GM13977 (cell line): ENCODE results near the gene CPZ.

ENCODE experiments used
- DNase-seq: peaks from one replicate; pipeline ENCODE4 v3.0.0; 2012; ENCODE audit warnings: low spot score
- in situ Hi-C: fragments of 300-500 bp; cut with MboI; formaldehyde crosslinking; loops from one replicate; pipeline ENCODE4 v1.12.0; 2022; ENCODE audit warnings: low sequenced_read_pairs, low pct_unique_long_range_greater_than_20kb, mixed read lengths, inconsistent platforms; ENCODE audit not compliant: unreplicated experiment
- TF ChIP-seq, protein P1 (sequence below): IDR thresholded peaks from 2 replicates; pipeline ENCODE4 v1.5.1; 2012; ENCODE audit warnings: mild to moderate bottlenecking, control low read depth; ENCODE audit not compliant: insufficient read depth; ENCODE audit errors: extremely low read depth, missing control alignments

The CPZ gene

DNA sequence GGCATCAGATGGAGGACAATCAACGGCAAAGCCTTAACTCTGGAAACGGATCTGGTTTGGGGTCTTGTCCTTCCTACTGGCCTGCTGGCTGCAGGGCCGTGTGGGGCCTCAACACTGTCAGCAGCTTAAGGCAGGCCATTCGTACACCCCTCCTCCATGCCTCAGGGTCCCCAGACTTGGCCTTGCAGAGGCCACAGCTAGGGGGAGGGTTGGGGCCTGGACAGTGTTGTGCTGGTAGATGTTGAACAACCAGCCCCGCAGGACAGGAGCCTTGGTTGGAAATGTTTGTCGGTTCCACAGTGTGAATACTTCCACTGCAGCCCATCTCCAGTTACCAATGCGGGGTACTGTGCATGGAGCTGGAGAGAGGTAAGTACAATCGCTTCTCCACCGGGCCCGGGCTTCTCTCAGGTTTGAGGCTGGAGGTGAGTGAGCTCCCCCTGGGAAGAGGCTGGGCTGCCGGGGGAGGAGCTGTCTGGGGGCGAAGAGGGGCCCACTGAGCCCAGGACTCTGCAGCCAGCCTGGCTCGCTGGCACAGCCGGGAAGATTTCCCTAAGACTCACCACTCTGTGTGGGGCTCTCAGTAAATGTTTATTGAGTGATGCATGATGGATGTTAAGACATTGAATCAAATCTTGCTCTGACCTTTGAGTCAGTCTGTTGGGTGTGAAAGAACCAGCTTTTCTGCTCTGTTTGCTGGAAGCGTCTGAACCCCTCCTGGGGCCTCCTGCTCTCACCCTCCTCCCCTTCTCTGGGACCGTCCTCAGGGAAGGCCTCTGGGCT is 32.1 kb upstream of the CPZ start:
- no peak for DNase-seq
- in situ Hi-C loops: no loop called here
- TF ChIP-seq, protein P1, sequence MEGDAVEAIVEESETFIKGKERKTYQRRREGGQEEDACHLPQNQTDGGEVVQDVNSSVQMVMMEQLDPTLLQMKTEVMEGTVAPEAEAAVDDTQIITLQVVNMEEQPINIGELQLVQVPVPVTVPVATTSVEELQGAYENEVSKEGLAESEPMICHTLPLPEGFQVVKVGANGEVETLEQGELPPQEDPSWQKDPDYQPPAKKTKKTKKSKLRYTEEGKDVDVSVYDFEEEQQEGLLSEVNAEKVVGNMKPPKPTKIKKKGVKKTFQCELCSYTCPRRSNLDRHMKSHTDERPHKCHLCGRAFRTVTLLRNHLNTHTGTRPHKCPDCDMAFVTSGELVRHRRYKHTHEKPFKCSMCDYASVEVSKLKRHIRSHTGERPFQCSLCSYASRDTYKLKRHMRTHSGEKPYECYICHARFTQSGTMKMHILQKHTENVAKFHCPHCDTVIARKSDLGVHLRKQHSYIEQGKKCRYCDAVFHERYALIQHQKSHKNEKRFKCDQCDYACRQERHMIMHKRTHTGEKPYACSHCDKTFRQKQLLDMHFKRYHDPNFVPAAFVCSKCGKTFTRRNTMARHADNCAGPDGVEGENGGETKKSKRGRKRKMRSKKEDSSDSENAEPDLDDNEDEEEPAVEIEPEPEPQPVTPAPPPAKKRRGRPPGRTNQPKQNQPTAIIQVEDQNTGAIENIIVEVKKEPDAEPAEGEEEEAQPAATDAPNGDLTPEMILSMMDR: no peak

DNA sequence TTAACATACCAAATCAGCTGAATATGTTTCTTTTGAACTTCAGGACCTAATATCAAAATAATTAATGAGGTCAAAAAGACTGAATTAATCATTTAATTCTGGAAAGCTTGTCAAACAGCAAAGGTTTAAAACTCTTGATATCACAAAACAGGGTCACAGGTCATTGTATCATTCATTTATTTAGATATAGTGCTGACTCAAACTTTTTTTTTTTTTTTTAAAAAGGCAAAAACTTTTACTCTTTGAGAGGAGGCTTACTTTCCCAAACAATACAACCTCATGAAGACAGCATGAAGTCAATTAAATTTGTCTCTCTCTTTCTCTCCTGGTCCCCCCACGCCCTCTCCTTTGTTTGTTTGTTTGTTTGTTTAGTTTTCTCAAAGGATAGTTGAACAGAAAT is 28.0 kb upstream of the CPZ start:
- in situ Hi-C loops: no loop called here
- TF ChIP-seq, protein P1: no peak
- no peak for DNase-seq

DNA sequence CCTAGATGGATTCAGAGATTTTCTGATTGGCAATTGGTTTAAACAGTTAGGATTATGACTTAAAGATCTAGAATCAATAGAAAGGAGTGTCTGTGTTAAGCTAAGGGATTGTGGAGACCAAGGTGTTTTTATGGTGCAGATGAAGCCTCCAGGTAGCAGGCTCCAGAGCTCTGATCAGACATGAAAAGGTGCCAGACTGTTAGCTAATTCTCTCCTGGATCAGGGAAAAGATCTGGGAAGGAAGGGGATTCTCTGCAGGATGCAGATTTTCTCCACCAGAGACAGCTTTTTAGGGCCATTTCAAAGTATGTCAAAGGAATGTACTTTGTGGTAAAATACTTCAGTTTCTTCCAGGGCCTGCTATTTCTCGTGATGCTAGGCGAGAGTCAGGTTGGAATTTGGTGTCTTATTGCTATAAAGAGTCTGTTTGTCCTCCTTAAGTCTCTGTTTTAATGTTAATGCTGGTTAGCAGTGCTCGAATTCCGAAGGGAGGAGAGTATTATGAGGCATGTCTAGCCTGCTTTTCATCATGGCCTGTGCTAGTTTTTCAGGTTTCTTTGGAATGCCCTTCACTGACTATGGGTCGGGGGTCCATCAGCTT is 24.4 kb upstream of the CPZ start:
- in situ Hi-C loops: no loop called here

DNA sequence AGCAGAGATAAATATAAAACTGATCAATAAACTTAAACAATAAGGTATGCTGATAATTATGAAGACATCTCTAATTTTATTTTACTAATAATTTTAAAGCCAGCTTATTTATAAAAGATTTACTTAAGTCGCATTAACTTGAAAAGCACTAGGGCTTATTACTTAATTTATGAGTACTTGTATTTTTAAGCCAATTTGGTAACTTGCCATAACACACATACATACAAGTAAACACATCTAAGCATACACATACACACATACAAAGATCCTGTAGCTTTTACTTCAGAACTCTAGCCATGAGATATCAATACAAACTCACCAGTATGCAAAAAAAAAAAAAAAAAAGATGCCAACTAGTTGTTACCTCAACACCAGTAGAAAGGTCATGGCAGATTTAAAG is 22.4 kb upstream of the CPZ start:
- in situ Hi-C loops: no loop called here
- DNase-seq: no peak
- TF ChIP-seq, protein P1: no peak

More for the DNA sequence above, 24.4 kb upstream of the CPZ start:
- TF ChIP-seq, protein P1: no peak
- no peak for DNase-seq

DNA sequence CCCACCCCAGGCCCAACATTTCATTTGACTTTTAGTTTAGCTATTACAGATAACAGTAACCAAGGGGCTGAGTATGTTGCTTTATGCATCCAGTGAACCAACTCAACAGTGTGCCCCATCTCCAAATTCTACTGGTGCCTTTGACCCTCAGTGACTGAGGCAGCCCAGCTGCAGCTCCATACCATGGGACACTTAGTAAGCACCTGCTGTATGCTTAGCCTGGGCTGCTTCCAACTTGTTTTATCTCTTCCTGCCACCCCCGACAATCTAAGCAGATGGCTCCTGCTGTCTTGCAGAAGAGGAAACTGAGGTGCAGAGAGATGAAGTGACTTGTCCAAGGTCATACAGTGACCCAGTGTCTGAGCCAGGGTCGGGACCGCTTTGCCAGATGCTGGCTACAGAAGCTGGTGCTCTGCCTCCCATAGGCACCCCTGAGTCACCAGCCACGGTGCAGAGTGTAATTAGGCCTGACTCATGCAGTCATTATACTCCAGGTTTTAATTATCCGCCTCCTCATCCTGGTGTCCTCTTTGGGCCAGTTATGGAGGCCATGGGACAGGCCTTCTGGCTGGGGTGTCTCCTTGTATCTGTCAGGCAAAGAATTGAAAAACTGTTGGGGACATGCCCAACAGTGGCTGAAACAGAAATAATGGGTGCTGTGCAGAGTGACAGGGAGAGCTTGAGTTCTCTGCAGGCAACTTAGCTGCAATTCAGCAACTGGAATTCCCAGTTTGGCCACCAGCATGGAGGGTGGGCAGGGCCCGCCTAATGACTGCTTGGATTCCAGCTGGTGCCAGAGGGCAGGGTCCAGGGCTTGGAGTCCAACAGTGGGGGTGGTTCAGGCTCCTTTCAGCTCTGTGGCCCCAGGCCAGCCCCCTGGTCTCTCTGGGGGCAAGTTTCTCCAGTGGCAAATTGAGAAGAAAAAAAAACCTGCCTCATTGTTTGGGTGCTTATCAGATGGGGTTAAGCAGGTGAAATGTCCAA is 20.6 kb upstream of the CPZ start:
- no peak for DNase-seq
- TF ChIP-seq, protein P1: no peak
- in situ Hi-C loops: no loop called here

DNA sequence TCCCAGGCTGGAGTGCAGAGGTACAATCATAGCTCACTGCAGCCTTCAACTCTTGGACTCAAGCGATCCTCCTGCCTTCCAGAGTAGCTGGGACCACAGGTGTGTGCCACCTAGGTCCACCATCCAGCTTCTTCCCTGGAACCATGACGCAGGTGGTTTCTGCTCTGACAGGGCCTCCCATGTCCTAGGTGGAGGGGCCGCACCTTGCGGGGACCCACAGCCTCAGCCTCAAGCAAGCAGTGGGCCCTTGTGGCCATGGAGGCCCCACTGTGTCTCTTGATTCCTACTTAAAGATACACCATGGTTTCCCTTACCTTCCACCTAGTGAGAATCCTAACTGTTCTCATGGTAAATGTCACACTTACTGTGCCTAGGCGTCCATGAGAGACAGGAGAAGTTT is 19.3 kb upstream of the CPZ start:
- in situ Hi-C loops: no loop called here
- TF ChIP-seq, protein P1: no peak
- no peak for DNase-seq
